Measurements from ENCODE around the gene FGD2.

- TF ChIP-seq ZNF830 (tag by site-specific recombination; IDR thresholded peaks at IDR 0.05; ENCODE audit: low read depth) (no peak), REST (tag by site-specific recombination; IDR thresholded peaks at IDR 0.05) (no peak), CTCF (tag by site-specific recombination; IDR thresholded peaks at IDR 0.05) (no peak), ZNF274 (IDR thresholded peaks at IDR 0.05; ENCODE audit: low read length) (no peak), ZNF274 (tag by site-specific recombination; IDR thresholded peaks at IDR 0.05; ENCODE audit: borderline replicate concordance) (no peak), ZNF639 (tag by site-specific recombination; IDR thresholded peaks at IDR 0.05) (no peak), ZNF19 (tag by site-specific recombination; IDR thresholded peaks at IDR 0.05; ENCODE audit: low read depth) (no peak), ZNF2 (tag by site-specific recombination; IDR thresholded peaks at IDR 0.05) (no peak)
These were observed 6.4 kb downstream of the FGD2 start for GRCh38 chr6:37011656-37012378.

Measured in HEK293 (cell line).